ES-I3 (cell line): Measurements from ENCODE around the gene NCKAP1.
"Not testable (repeated sequence)": the region's sequence is repeated elsewhere in the genome, so short reads cannot be mapped to it uniquely, and the experiment has no call there.

Source experiments
- H3K36me3 ChIP-seq: 2 replicates; pipeline ENCODE4 v1.6.1; 2013; ENCODE audit warnings: mild to moderate bottlenecking, low read length, control low read depth, moderate library complexity; ENCODE audit not compliant: insufficient read depth
- H3K4me1 ChIP-seq: 2 replicates; pipeline ENCODE4 v1.6.1; 2013; ENCODE audit warnings: mild to moderate bottlenecking, control low read depth, low read length; ENCODE audit not compliant: insufficient read depth
- H3K9ac ChIP-seq: 2 replicates; pipeline ENCODE4 v1.6.1; 2013; ENCODE audit warnings: low read depth, mild to moderate bottlenecking, low read length, moderate library complexity
- H3K9me3 ChIP-seq: 2 replicates; pipeline ENCODE4 v1.6.1; 2013; ENCODE audit warnings: mild to moderate bottlenecking, low read length, moderate library complexity; ENCODE audit not compliant: control insufficient read depth, insufficient read depth

Gene NCKAP1

GRCh38 chr2:183029219-183029618 lies 9.0 kb downstream of the NCKAP1 start:
- no peaks in the 10 kb centered on the region for H3K9me3 ChIP-seq
- H3K9ac ChIP-seq, result no peak overlapping the region
- peaks cover 11% of the 10 kb centered on the region for H3K4me1 ChIP-seq
- H3K36me3 ChIP-seq, result no peaks in the 10 kb centered on the region

DNA sequence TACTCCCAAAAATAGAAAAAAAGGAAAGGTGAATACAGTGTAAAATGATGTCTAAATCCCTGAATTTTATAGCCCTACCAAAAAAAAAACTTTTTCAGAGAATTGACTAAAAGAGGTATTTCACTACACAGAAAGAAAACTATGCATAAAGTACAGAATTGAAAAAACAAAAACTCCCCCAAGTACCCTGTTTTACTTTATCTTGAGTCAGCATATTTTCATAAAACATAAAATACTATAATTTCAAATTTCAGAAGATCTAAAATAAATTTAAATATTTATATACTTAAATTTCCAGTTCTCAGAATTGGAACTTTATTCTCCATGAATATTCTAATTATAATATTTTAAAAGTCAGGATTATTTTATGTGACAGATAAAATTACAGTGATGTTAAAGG lies 10.1 kb downstream of the NCKAP1 start:
- peaks cover 12% of the 10 kb centered on the region for H3K4me1 ChIP-seq
- no peaks in the 10 kb centered on the region for H3K36me3 ChIP-seq
- H3K9me3 ChIP-seq, result no peaks in the 10 kb centered on the region

DNA sequence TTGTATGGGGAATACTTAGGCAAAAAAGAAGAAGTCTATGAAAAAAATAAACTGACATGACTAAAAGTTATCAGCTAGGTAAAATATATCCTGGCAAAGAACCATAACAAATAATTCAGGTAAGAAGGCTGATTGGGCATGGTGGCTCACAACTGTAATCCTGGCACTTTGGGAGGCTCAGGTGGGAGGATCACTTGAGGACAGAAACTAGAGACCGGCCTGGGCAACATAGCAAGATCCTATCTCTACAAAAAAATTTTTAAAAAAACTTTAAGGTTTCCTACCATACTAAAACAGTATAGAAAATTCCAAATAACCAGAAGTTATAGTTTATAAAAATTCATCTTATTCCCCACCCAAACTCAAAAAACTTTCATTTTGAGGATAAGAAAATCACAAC lies 10.8 kb downstream of the NCKAP1 start:
- H3K36me3 ChIP-seq, result no peaks in the 10 kb centered on the region
- no peaks in the 10 kb centered on the region for H3K9me3 ChIP-seq
- peaks cover 5% of the 10 kb centered on the region; the same call in 1 of the 2 replicates for H3K4me1 ChIP-seq
- H3K9ac ChIP-seq, result no peak overlapping the region

More for the DNA sequence above, 10.1 kb downstream of the NCKAP1 start:
- no peak overlapping the region for H3K9ac ChIP-seq

- Histone ChIP-seq H3K9ac (no peak overlapping the region), H3K4me1 (0 out of 2 replicates have a peak, but pooled peaks cover 3% of the 10 kb centered on the region), H3K36me3 (peaks cover 2% of the 10 kb centered on the region; the same call in 1 of the 2 replicates), H3K9me3 (no peaks in the 10 kb centered on the region)
These were observed 11.8 kb downstream of the NCKAP1 start for GRCh38 chr2:183026424-183026823.

DNA sequence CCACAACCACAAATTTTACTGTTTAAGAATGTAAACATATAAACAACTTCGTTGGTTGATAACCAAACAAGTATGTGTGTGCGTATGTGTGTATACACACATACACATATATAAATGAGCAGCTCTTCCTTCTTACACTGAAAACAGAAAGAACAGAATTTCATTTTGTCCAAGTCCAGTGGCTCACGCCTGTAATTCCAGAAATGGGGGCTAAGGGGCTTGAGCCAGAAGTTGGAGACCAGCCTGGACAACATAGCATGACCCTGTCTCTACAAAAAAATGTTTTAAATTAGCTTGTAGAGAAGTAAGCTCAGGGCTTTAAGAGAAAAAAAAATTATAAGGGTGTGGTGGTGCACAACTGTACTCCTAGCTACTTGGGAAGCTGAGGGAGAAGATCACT lies 12.3 kb downstream of the NCKAP1 start:
- Histone ChIP-seq H3K9me3 (no peaks in the 10 kb centered on the region), H3K9ac (no peak overlapping the region), H3K4me1 (0 out of 2 replicates have a peak, but pooled peaks cover 3% of the 10 kb centered on the region), H3K36me3 (peaks cover 2% of the 10 kb centered on the region; the same call in 1 of the 2 replicates)

DNA sequence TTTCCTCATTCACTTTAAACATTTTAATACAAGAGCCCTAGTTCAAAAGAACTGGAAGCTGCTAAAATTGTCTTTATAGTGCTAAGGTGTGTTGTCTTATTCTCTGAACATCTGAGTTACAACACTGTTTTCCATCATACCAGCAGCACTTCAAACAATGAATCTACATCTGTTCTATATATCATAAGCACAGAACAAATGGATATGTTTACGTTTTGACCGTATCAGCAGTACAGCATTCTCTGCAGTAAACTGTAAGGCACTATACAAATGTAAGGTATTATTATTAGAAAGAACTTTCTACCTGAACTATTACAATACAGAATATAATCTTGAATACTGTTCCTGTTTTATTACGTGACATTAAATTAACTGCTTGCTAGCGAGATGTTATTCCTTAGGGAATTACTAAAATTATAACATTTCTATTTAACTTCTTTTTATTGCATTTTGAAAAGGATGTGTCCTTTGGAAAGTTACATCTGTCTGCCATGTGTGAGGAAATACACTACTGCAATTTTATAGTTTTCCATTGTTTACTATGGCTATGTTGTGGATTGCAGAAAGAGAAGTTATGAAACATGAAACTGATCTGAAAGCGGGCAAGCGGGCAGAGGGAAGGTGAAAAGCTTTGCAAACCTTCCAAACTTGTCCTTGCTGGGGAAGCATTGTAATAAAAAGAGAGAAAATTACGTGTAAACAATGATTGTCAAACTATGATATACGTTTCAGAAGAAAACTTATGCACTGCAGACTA lies 13.7 kb downstream of the NCKAP1 start:
- Histone ChIP-seq H3K4me1 (0 out of 2 replicates have a peak, but pooled peaks cover 3% of the 10 kb centered on the region), H3K9ac (no peak overlapping the region), H3K36me3 (peaks cover 2% of the 10 kb centered on the region; the same call in 1 of the 2 replicates), H3K9me3 (no peaks in the 10 kb centered on the region)

- peaks cover 2% of the 10 kb centered on the region; the same call in 1 of the 2 replicates for H3K36me3 ChIP-seq
- H3K9ac ChIP-seq, result no peak overlapping the region
- H3K4me1 ChIP-seq, result 0 out of 2 replicates have a peak, but pooled peaks cover 3% of the 10 kb centered on the region
- no peaks in the 10 kb centered on the region; the same call in 1 of the 2 replicates for H3K9me3 ChIP-seq
These were observed 15.5 kb downstream of the NCKAP1 start for GRCh38 chr2:183022711-183023110.

GRCh38 chr2:183021613-183022012 lies 16.6 kb downstream of the NCKAP1 start:
- no peaks in the 10 kb centered on the region; the same call in 1 of the 2 replicates for H3K9me3 ChIP-seq
- H3K9ac ChIP-seq, result no peak overlapping the region
- H3K36me3 ChIP-seq, result peaks cover 2% of the 10 kb centered on the region; the same call in 1 of the 2 replicates
- H3K4me1 ChIP-seq, result 0 out of 2 replicates have a peak, but pooled peaks cover 3% of the 10 kb centered on the region

DNA sequence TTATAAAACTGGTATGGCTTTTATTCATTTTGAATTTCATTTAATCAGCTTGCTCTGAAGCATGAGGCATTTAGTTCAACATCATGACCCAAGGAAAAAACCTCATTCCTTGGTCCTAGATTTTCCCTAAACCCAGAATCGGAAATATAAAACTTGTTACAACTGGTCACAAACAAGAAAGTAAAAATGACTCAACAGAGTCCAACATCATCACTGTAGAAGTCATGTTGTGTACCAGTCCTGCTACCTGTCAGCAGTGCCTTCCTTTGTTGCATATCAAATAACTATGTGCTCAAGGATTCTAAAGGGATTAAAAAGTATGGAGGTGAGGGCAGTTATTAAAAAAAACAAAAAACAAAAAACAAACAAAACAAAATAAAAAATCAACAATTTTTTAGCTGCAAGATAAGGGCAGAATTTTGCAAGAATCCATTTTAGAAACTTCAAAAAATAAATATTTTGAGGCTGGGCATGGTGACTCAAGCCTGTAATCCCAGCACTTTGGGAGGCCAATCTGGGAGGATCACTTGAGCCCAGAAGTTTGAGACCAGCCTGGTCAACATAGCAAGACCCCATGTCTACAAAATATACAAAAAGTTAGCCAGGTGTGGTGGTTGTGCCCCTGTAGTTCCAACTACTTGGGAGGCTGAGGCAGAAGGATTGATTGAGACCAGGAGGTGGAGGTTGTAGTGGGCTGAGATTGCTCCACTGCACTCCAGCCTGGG lies 18.4 kb downstream of the NCKAP1 start:
- H3K9me3 ChIP-seq, result no peaks in the 10 kb centered on the region; the same call in 1 of the 2 replicates
- H3K36me3 ChIP-seq, result peaks cover 2% of the 10 kb centered on the region; the same call in 1 of the 2 replicates
- H3K4me1 ChIP-seq, result peaks cover 7% of the 10 kb centered on the region; the same call in 1 of the 2 replicates
- H3K9ac ChIP-seq, result no peak overlapping the region

DNA sequence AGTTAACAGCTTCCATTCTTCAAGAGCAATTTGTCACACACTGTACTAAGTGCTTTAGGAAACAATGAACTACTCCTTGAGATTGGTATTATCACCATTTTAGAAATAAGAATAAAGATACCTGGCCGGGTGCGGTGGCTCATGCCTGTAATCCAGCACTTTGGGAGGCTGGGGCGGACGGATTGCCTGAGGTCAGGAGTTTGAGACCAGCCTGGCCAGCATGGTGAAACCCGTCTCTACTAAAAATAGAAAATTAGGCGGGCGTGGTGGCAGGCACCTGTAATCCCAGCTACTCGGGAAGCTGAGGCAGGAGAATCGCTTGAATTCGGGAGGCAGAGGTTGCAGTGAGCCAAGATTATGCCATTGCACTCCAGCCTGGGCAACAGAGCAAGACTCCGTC lies 20.4 kb downstream of the NCKAP1 start:
- H3K9ac ChIP-seq, H3K36me3 ChIP-seq, H3K9me3 ChIP-seq, H3K4me1 ChIP-seq: not testable (repeated sequence)

- Histone ChIP-seq H3K9ac (no peak overlapping the region), H3K36me3 (no peaks in the 10 kb centered on the region; the same call in 1 of the 2 replicates), H3K4me1 (peaks cover 23% of the 10 kb centered on the region), H3K9me3 (no peaks in the 10 kb centered on the region; the same call in 1 of the 2 replicates)
These were observed 24.3 kb downstream of the NCKAP1 start for GRCh38 chr2:183014005-183014404.

- Histone ChIP-seq H3K9me3 (no peaks in the 10 kb centered on the region), H3K36me3 (no peaks in the 10 kb centered on the region), H3K9ac (no peak overlapping the region), H3K4me1 (peaks cover 26% of the 10 kb centered on the region)
These were observed 26.5 kb downstream of the NCKAP1 start for GRCh38 chr2:183011743-183012142.

DNA sequence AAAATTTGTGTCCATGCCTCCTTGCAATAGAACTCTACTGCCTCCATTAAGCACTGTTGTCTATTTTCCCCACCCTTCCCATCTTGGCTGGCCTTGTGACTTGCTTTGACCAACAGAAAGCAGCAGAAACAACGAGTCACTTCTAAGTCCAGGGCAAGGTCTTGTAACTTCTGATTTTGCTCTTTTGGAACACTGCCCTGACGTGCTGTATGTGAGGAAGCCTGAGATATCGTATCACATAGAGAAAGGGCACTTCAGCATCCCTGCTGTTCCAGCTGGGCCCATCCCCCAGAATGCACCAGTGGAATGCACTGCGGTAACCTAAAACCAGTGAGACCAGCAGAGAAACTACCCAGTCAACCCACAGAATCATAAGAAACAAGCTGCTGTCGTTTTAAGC lies 28.1 kb downstream of the NCKAP1 start:
- Histone ChIP-seq H3K36me3 (no peaks in the 10 kb centered on the region), H3K4me1 (peaks cover 22% of the 10 kb centered on the region), H3K9me3 (no peaks in the 10 kb centered on the region), H3K9ac (no peak overlapping the region)

DNA sequence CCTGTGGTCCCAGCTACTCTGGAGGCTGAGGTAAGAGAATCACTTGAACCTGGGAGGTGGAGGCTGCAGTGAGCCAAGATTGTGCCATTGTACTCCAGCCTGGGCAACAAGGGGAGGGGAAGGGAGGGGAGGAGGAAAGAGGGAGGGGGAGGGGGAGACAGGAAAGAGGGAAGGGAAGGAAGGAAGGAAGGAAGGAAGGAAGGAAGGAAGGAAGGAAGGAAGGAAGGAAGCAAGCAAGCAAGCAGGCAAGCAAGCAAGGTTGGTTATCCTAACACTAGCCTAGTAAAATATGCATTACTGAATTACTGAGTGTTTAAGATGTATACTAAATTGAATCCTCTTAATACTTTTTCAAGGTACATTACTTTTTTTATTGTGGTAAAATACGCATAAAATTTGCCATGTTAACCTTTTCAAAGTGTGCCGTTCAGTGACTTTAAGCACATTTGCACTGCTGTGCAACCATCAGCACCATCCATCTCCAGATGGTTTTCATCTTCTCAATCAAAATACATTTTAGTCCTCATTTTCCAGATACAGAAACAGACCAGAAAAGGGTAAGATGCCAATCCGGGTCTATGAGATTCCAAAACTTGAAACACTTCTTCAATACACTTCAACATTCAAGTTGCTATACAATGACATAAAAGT lies 28.9 kb downstream of the NCKAP1 start:
- H3K4me1 ChIP-seq, result peaks cover 17% of the 10 kb centered on the region
- no peak overlapping the region for H3K9ac ChIP-seq
- H3K9me3 ChIP-seq, result no peaks in the 10 kb centered on the region
- no peaks in the 10 kb centered on the region for H3K36me3 ChIP-seq
